Measurements from ENCODE around the gene TMEM37.

Gene TMEM37

DNA sequence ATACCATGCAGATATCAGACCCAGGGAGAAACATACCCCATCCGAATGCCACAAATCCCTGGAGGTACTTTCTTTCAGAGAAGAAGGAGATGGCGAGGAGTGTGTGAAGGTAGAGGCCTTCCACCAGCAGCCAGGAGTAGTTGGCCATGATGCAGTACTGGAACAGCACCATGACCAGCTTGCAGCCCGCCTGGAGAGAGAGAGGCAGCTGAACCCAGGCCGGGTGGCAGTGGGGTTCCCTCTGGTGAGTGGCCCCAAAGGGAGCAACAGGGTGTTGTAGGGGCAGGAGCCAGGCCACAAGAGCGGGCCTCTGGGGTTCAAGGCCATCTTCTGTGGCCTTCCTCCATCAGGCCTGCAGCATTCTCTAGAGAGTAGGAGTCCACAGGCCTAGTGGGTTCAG lies 30.2 kb downstream of the TMEM37 start:
- no peak for DNase-seq

GRCh38 chr2:119462574-119462973 lies 30.9 kb downstream of the TMEM37 start:
- no peak for DNase-seq

- DNase-seq = no peak
Measured at GRCh38 chr2:119463136-119463535, 31.5 kb downstream of the TMEM37 start.

GRCh38 chr2:119463990-119464389 lies 32.3 kb downstream of the TMEM37 start:
- no peak for DNase-seq

GRCh38 chr2:119464981-119465380 lies 33.3 kb downstream of the TMEM37 start:
- DNase-seq = no peak

- DNase-seq = no peak
Measured at GRCh38 chr2:119465687-119466086, 34.0 kb downstream of the TMEM37 start.

- no peak for DNase-seq
Measured at GRCh38 chr2:119466373-119466772, 34.7 kb downstream of the TMEM37 start.

- no peak for DNase-seq
Measured at GRCh38 chr2:119468154-119468955, 36.7 kb downstream of the TMEM37 start.

DNA sequence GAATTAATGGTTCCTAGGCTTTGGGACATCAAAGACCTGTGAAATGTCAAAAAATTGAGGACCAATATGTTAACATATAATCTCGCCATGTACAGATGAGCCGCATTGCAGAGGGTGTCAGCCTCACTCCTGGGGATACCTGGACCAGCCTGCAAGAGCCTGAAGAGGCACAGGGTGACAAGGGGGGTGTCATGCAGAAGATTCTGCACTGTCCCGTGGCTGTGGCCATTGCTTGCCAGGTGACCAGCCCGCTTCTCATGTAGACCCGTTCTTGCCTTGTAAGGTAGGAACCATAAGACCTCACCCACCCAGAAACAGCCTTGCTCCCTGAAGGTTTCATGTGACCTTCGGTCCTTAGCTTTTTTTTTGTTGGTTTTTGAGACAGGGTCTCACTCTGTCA lies 37.5 kb downstream of the TMEM37 start:
- no peak for DNase-seq

GRCh38 chr2:119469661-119470297 lies 38.1 kb downstream of the TMEM37 start:
- no peak for DNase-seq

DNA sequence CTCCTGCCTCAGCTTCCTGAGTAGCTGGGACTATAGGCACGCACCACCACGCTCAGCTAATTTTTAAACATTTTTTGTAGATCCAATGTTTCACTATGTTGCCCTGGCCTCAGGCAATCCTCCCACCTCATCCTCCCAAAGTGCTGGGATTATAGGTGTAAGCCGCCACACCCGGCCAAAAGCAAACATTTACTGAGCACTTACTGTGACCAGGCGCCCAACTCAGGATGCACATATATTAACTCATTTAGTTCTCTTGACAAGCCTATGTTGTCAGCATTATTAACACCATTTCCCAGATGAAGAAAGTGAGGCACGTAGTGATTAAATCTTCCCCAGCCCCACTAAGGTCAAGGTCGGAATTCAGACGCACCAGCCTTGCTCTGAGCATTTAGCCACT lies 41.1 kb downstream of the TMEM37 start:
- no peak for DNase-seq

GRCh38 chr2:119473621-119474370 lies 42.1 kb downstream of the TMEM37 start:
- DNase-seq = no peak

DNA sequence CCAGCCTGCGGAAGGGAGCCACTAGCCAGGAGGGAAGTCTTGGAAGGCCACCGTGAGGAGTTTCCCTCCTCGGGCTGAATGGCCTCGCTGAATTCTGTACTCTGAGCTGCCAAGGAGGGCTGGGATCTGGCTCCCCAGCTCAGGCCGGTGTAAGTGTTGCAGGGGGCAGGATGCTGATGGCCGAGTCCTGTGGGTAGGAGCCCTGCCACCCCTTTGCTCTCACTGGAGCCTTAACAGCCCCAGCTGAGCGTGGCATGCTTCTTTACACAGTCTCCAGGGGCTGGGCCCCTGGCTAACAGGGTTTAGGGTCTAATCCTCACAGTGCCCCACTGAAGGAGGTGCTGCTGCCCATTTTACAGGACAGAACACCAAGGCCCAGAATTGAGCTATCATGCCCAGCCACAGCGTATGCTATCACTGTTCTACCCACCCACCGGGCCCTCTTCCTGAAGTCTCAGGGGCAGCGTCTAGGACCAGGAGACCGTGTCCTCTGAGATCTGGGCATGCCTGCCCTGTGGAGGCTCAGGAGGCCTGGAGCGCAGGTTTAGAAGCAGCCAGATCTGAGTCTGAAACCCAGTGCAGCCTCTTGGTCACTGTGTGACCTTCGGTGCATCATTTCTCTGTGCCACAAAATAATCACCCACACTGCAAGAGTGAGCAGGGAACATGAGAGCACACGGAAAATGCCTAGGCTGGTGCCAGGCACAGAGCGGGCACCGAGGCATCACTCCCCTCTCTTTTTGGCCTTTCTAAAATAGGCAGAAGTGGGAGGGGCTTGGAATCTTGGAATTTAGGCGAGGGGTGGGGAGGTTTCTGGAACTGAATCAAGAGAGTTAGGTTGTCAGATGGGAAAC lies 42.9 kb downstream of the TMEM37 start:
- no peak for DNase-seq

GRCh38 chr2:119475225-119475856 lies 43.7 kb downstream of the TMEM37 start:
- no peak for DNase-seq

DNA sequence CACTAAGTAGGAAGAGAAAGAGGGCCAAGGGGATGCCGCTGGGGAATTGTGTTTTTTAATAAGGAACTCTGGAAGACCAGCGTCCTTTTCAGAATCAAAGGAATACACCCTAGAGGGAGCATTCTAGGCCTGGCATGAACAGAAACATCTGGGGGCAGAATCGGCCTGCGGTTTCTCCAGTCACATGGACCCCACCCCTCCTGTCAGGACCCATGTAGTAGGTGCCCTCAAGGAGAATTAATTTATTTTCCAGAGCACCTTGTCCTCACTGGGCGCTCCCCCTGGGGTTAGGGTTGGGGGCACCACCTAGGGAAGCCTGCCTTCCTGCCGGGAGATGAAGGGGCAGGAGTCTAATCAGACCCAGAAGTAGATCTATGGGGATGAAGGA lies 44.2 kb downstream of the TMEM37 start:
- no peak for DNase-seq

DNA sequence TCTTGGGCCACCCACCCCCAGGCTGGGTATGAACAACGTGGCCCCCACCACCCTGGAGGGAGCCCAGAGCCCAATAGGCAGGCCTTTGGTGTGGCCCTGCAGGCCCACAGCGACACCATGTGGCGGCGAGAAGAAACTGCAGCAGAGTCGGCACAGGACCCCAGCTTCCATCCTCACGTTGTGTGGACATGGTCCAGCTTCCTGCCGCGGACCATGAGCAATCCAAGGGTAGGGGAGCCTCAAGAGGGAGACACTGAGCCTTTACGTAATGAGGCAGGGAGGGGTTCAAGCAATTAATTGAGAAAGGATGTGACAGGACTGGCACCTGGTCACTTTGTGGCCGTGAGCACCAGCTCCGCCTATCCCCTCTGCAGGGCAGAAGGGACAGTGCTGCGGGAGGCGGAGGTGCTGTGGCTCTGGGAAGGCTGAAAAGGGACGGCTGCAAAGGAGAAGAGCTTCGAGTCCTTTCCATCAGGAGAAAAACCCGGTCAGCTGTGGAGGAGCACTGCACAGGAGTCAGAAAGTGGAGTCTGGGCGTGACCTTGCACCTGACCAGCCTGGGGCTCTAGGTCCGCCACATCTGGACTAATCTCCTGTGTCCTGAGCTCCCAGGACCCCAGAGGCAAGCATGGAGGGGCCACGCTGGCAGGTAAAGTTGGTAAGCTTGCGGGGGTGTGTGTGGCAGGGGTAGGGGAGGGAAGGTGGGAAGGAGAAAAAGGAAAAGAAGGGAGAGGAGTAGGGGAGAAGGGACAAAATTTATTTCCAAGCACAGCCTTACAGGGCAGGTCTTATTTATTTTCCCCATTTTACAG lies 44.9 kb downstream of the TMEM37 start:
- DNase-seq = no peak

- no peak for DNase-seq
Measured at GRCh38 chr2:119477113-119477505, 45.5 kb downstream of the TMEM37 start.

DNA sequence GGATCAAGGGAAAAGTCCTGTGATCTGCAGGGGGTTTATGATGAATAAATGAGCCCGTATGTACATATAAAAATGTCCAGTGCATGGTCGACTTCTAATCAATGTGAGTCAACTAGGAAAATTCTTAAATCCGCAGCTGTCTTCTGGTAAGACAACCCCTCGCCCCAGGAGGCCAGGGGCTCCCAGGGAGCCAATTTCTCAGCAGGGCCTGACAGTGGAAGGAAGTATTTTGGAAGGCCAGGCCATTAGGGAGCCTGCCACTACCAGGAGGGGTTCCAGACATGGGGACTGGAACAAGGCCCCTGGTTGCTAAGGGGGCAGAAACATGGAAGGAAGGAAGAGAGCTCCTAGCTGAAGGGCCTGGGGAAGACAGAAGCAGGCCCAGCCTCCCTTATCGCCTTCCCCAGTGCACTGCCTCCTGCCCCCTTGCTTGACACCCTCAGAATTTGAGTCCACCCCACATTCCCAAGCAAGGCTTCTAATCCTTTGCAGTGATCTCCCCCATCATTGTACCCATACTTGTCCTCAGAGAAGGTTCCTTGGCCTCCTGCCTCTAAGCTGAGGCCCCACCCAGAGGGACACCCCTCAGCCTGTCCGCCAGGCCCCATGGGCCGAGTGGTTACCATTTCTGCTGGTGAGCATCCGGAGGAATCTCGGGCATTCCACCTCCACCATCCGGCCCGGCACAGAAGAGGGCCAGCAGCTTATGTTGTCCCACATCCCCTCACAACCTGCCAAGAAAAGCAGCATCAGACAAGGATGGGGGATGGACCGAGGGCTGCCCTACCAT lies 46.7 kb downstream of the TMEM37 start:
- DNase-seq = no peak

GRCh38 chr2:119478978-119479295 lies 47.3 kb downstream of the TMEM37 start:
- no peak for DNase-seq

DNA sequence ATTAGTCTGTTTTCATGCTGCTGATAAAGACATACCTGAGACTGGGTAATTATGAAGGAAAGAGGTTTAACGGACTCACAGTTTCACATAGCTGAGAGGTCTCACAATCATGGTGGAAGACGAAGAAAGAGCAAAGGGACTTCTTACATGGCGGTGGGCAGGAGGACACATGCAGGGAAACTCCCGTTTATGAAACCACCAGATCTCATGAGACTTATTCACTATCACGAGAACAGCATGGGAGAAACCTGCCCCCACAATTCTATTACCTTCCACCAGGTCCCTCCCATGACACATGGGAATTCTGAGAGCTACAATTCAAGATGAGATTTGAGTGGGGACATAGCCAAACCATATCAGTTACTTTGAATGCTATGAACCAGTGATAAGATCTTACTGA lies 48.5 kb downstream of the TMEM37 start:
- no peak for DNase-seq

DNA sequence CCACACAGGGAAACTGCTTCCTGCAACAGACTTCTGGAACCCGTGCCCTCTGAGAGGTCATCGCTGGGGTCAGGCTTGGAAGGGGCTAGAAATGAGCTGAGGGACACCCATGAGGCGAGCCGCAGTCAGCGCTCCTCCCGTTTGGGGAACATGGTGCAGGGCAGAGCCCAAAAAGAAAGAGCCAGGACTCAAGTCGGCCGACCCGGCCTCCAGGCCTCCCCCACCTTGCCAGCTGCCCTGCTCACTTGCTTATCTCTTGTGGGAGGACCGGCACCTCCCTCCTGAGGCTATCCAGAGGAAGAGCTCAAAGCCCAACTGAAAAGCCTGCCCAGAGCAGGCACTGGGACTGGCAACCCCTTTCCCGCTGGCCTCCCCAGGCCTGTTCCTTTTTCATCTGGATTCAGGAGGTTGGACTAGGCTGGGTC lies 49.1 kb downstream of the TMEM37 start:
- DNase-seq = no peak
